Ovary (tissue), 3 donors: ENCODE results near the gene AGFG2.

Experiments used
- CTCF ChIP-seq, 3 donors: fragments of 450-650 bp in 2 of 3; fragments of 200-600 bp in 1 of 3; IDR thresholded peaks; one replicate each; pipeline versions ENCODE4 v1.5.1 to v1.8.0; 2016 to 2022; ENCODE audit warnings: antibody characterized with exemption in 3 of 3, mild to moderate bottlenecking in 1 of 3
- EP300 ChIP-seq: sonication (generic); formaldehyde crosslinking; IDR thresholded peaks from one replicate; pipeline ENCODE4 v1.6.1; 2017; ENCODE audit warnings: antibody characterized with exemption
- POLR2A ChIP-seq: fragments of 450-650 bp; IDR thresholded peaks from one replicate; pipeline ENCODE4 v1.6.1; 2017; ENCODE audit warnings: antibody characterized with exemption, mild to moderate bottlenecking, moderate library complexity
- donor health status: DM: no; HTN: no; CAD: no.

GRCh38 chr7:100567751-100568175 lies 28.8 kb downstream of the AGFG2 start:
- no peak for TF ChIP-seq CTCF (IDR thresholded peaks at IDR 0.05)
- TF ChIP-seq EP300 = no peak
- no peak for TF ChIP-seq POLR2A
